AG10803 (cell line): ENCODE data around the gene KIR2DL1.
"Not testable (repeated sequence)": the region's sequence is repeated elsewhere in the genome, so short reads cannot be mapped to it uniquely, and the experiment has no call there.

Experiments used
- DNase-seq: peaks from one replicate; pipeline ENCODE4 v3.0.0; 2010; ENCODE audit warnings: low read depth
- H3K4me3 ChIP-seq: 2 replicates; pipeline ENCODE4 v1.5.1; 2011; ENCODE audit warnings: mild to moderate bottlenecking, low read length, control low read depth
- TF ChIP-seq, protein P1 (sequence below): conservative IDR thresholded peaks from 2 replicates; pipeline ENCODE4 v1.5.1; 2011; ENCODE audit warnings: mild to moderate bottlenecking, low read length, control low read depth, inconsistent platforms

Gene KIR2DL1

DNA sequence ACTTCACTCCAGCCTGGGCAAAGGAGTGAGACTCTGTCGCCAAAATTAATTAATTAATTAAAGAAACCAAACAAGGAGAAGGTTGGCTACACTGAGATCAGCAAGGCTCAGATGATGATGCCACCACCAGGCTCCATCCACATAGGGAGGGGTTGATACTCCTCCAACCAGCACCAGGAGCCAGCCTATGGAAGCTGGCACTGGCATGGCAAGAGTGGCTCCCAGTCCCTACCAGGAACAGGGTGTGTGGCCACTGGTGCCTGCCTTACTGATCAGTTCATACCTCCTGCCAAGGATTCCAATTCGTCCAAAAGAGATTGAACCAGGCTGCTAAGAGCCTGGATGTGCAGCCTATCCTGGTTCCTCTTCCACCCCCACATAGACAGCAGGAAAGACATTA lies 3.1 kb downstream of the KIR2DL1 start:
- not testable (repeated sequence) for DNase-seq, H3K4me3 ChIP-seq

GRCh38 chr19:54775095-54775815 lies 5.7 kb downstream of the KIR2DL1 start:
- DNase-seq, H3K4me3 ChIP-seq: not testable (repeated sequence)

- H3K4me3 ChIP-seq, DNase-seq: not testable (repeated sequence)
Measured at GRCh38 chr19:54775830-54776229, 6.2 kb downstream of the KIR2DL1 start.

DNA sequence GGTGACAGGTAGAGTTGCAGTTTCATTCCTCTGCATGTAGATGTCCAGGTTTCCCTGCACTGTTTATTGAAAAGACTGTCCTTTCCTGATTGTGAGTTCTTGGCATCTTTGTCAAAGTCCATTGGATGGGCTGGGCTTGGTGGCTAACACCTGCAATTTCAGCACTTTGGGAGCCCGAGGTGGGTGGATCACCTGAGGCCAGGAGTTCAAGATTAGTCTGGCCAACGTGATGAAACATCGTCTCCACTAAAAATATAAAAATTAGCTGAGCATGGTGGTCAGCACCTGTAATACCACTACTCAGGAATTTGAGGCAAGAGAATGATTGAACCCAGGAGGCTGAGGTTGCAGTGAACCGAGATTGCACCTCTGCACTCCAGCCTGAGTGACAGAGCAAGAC lies 8.3 kb downstream of the KIR2DL1 start:
- not testable (repeated sequence) for DNase-seq

DNA sequence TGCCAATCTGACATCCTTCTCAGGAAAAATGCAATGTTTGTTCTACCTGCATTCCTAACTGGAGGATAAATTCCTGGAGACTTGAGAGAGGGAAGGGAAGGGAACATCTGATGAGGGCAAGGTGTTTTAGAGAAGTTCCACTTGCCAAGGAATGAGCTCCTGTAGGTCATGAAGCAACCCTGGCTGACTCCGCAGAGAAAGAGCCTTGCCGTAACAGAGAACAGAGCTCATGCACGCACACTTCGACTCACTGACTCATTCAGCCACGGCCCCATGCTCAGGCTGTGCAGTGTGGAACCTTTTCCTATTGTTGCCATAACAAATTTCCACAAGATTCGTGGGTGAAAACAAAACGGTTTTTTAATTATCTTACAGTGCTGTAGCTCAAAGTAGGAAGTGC lies 9.3 kb downstream of the KIR2DL1 start:
- not testable (repeated sequence) for H3K4me3 ChIP-seq, DNase-seq

More for the DNA sequence above, 8.3 kb downstream of the KIR2DL1 start:
- not testable (repeated sequence) for H3K4me3 ChIP-seq

DNA sequence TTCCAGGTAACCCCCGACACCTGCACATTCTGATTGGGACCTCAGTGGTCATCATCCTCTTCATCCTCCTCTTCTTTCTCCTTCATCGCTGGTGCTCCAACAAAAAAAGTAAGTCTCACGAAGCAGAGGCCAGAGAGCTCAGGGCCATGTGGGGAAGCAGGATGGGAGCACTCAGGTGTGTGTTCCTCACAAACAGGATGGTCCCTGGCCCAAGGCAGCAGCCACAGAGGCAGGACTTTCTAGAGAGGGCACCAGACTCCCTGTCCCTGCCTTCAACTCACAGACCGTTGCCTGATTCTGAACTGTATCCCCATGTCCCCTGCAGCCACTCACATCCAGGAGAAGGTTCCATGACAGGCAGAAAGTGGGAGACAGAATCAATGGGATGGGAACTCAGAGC lies 13.3 kb downstream of the KIR2DL1 start:
- not testable (repeated sequence) for DNase-seq, H3K4me3 ChIP-seq

DNA sequence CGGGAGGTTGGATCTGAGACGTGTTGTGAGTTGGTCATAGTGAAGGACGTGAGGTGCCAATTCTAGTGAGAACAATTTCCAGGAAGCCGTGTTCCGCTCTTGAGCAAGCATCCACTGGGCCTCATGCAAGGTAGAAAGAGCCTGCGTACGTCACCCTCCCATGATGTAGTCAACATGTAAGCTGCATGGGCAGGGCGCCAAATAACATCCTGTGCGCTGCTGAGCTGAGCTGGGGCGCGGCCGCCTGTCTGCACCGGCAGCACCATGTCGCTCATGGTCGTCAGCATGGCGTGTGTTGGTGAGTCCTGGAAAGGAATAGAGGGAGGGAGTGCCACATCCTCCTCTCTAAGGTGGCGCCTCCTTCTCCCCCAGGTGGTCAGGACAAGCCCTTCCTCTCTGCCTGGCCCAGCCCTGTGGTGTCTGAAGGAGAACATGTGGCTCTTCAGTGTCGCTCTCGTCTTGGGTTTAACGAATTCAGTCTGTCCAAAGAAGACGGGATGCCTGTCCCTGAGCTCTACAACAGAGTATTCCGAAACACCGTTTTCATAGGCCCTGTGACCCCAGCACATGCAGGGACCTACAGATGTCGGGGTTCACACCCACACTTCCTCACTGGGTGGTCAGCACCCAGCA lies 16.6 kb downstream of the KIR2DL1 start:
- not testable (repeated sequence) for DNase-seq

DNA sequence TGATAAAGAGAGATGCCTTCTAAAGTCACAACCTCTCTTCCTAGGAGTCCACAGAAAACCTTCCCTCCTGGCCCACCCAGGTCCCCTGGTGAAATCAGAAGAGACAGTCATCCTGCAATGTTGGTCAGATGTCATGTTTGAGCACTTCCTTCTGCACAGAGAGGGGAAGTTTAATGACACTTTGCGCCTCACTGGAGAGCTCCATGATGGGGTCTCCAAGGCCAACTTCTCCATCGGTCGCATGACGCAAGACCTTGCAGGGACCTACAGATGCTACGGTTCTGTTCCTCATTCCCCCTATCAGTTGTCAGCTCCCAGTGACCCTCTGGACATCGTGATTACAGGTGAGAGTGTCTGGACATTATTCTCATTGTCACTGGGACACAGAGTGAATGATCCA lies 18.6 kb downstream of the KIR2DL1 start:
- not testable (repeated sequence) for DNase-seq, H3K4me3 ChIP-seq

More for the DNA sequence above, 16.6 kb downstream of the KIR2DL1 start:
- H3K4me3 ChIP-seq = not testable (repeated sequence)

GRCh38 chr19:54790711-54791110 lies 21.1 kb downstream of the KIR2DL1 start:
- TF ChIP-seq, protein P1, sequence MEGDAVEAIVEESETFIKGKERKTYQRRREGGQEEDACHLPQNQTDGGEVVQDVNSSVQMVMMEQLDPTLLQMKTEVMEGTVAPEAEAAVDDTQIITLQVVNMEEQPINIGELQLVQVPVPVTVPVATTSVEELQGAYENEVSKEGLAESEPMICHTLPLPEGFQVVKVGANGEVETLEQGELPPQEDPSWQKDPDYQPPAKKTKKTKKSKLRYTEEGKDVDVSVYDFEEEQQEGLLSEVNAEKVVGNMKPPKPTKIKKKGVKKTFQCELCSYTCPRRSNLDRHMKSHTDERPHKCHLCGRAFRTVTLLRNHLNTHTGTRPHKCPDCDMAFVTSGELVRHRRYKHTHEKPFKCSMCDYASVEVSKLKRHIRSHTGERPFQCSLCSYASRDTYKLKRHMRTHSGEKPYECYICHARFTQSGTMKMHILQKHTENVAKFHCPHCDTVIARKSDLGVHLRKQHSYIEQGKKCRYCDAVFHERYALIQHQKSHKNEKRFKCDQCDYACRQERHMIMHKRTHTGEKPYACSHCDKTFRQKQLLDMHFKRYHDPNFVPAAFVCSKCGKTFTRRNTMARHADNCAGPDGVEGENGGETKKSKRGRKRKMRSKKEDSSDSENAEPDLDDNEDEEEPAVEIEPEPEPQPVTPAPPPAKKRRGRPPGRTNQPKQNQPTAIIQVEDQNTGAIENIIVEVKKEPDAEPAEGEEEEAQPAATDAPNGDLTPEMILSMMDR = no peak
- no peak for DNase-seq
- H3K4me3 ChIP-seq = no peak overlapping the region

GRCh38 chr19:54791476-54791875 lies 21.9 kb downstream of the KIR2DL1 start:
- TF ChIP-seq, protein P1 = no peak
- H3K4me3 ChIP-seq = no peak overlapping the region
- no peak for DNase-seq

DNA sequence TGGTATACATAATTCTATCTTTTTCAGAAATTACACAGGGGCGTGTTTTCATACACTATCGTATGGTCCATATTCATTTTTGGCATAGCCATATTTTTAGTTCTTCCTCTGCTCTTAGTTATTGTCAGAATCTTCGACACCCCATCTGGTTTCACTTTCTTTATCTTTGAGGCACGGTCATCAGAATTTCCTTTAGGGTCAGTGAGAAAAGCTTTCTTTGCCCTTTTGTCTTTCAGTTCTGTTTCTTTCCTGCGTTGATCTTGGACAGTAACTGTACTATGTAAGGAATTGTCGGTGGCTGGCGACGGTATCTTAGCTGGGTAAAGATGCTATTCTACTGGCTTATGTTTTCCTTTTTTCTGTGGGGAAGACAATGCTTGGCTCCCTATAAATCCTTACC lies 23.2 kb downstream of the KIR2DL1 start:
- DNase-seq = no peak
- no peak overlapping the region for H3K4me3 ChIP-seq
- TF ChIP-seq, protein P1 = no peak

- TF ChIP-seq, protein P1 = no peak
- no peak overlapping the region for H3K4me3 ChIP-seq
- no peak for DNase-seq
Measured at GRCh38 chr19:54795758-54796157, 26.2 kb downstream of the KIR2DL1 start.
